Common myeloid progenitor, CD34-positive (primary cell): Measurements from ENCODE around the gene ZBTB40.

ENCODE experiments used
- CTCF ChIA-PET: fragments of 350-600 bp; sonication (Branson Sonifier 250); formaldehyde crosslinking; loops from one replicate; lab custom pipeline; 2021; ENCODE audit warnings: antibody characterized with exemption; lab: Charles Lee
- POLR2A ChIA-PET: fragments of 350-600 bp; sonication (Branson Sonifier 250); formaldehyde crosslinking; loops from one replicate; lab custom pipeline; 2021; ENCODE audit warnings: antibody characterized with exemption; lab: Charles Lee
- DNase-seq, 3 donors: peaks; one replicate each; pipeline versions ENCODE4 v3.0.0 to v3.0.0-alpha.2; 2013
- H3K27ac ChIP-seq, 2 experiments: 1 replicate in 1 of 2; 2 replicates in 1 of 2; pipeline ENCODE4 v1.7.0; 2013; ENCODE audit warnings: inconsistent platforms in 2 of 2, low read length in 2 of 2, mild to moderate bottlenecking in 2 of 2, low read depth in 1 of 2, moderate library complexity in 1 of 2; ENCODE audit not compliant: severe bottlenecking in 2 of 2, insufficient read depth in 1 of 2, poor library complexity in 1 of 2
- H3K27me3 ChIP-seq, 5 experiments: replicated peaks in 2 of 5; 1 replicate in 3 of 5; 2 replicates in 2 of 5; pipeline versions ENCODE4 v1.6.1 to v1.7.0; 2013; ENCODE audit warnings: low read length in 4 of 5, mild to moderate bottlenecking in 2 of 5, moderate library complexity in 2 of 5, inconsistent platforms in 1 of 5; ENCODE audit not compliant: insufficient read depth in 5 of 5, control insufficient read depth in 4 of 5
- H3K36me3 ChIP-seq, 4 experiments: 1 replicate in 2 of 4; 2 replicates in 2 of 4; pipeline versions ENCODE4 v1.6.1 to v1.7.0; 2013; ENCODE audit warnings: low read length in 3 of 4, control low read depth in 1 of 4, mild to moderate bottlenecking in 1 of 4; ENCODE audit not compliant: control insufficient read depth in 4 of 4, insufficient read depth in 4 of 4
- H3K4me1 ChIP-seq, 4 experiments: 1 replicate in 3 of 4; 2 replicates in 1 of 4; pipeline versions ENCODE4 v1.6.1 to v1.7.1; 2013; ENCODE audit warnings: low read length in 3 of 4, mild to moderate bottlenecking in 3 of 4, control low read depth in 1 of 4, inconsistent platforms in 1 of 4, moderate library complexity in 1 of 4; ENCODE audit not compliant: control insufficient read depth in 4 of 4, insufficient read depth in 4 of 4; ENCODE audit errors: control extremely low read depth in 1 of 4
- H3K4me3 ChIP-seq, 7 experiments: 1 replicate in 4 of 7; 2 replicates in 3 of 7; pipeline versions ENCODE4 v1.5.1 to v1.7.0; 2013; ENCODE audit warnings: mild to moderate bottlenecking in 7 of 7, low read length in 6 of 7, moderate library complexity in 6 of 7, inconsistent platforms in 2 of 7, low read depth in 2 of 7, control low read depth in 1 of 7; ENCODE audit not compliant: insufficient read depth in 4 of 7, control insufficient read depth in 1 of 7; ENCODE audit errors: extremely low read depth in 1 of 7
- H3K9me3 ChIP-seq, 5 experiments: 1 replicate in 4 of 5; 2 replicates in 1 of 5; pipeline versions ENCODE4 v1.6.1 to v1.7.1; 2013; ENCODE audit warnings: low read length in 4 of 5, mild to moderate bottlenecking in 2 of 5, inconsistent platforms in 1 of 5, low read depth in 1 of 5, moderate library complexity in 1 of 5; ENCODE audit not compliant: control insufficient read depth in 4 of 5, insufficient read depth in 2 of 5; ENCODE audit errors: control extremely low read depth in 1 of 5
- WGBS: methylation state at CpG from one replicate; pipeline ENCODE4 v1.1.5; 2013; ENCODE audit not compliant: insufficient coverage; 5-methylcytosine and 5-hydroxymethylcytosine counted together

The ZBTB40 gene

GRCh38 chr1:22410401-22410800, 41.2 kb upstream of the ZBTB40 start:
- Histone ChIP-seq H3K36me3 (no peaks in the 10 kb centered on the region), H3K4me1 (no peaks in the 10 kb centered on the region), H3K27ac (no peak overlapping the region), H3K9me3 (no peaks in the 10 kb centered on the region), H3K4me3 (no peak overlapping the region), H3K27me3 (peaks cover 0 to 50% (median 6%) of the 10 kb centered on the region in 5 experiments)
- no peak for DNase-seq
- ChIA-PET POLR2A (no interaction called here), CTCF (interaction anchor here (1.0 to 1.1 kb wide), 2 partner anchors 20 to 329 kb away, joined by 3 read pairs; no protein-coding TSS in a partner anchor)
- 100% methylated on average over 2 of the region's 3 CpGs for WGBS

GRCh38 chr1:22410928-22411495, 40.6 kb upstream of the ZBTB40 start:
- DNase-seq = no peak
- no peaks in the 10 kb centered on the region for H3K36me3 ChIP-seq
- POLR2A ChIA-PET = no interaction called here
- CTCF ChIA-PET = no interaction called here
- H3K4me3 ChIP-seq = no peak overlapping the region
- H3K4me1 ChIP-seq = no peaks in the 10 kb centered on the region
- H3K27me3 ChIP-seq = peaks cover 0 to 44% (median 6%) of the 10 kb centered on the region in 5 experiments
- no peak overlapping the region for H3K27ac ChIP-seq
- H3K9me3 ChIP-seq = no peaks in the 10 kb centered on the region
- 97% methylated on average over 7 of the region's 10 CpGs for WGBS

- Histone ChIP-seq H3K27me3 (peaks cover 0 to 41% (median 6%) of the 10 kb centered on the region in 5 experiments), H3K36me3 (no peaks in the 10 kb centered on the region), H3K9me3 (no peaks in the 10 kb centered on the region), H3K4me3 (no peak overlapping the region), H3K27ac (no peak overlapping the region), H3K4me1 (no peaks in the 10 kb centered on the region)
- CTCF ChIA-PET = no interaction called here
- DNase-seq = no peak
- WGBS = 92% methylated on average over 1 of the region's 1 CpG
- POLR2A ChIA-PET = no interaction called here
Measured at GRCh38 chr1:22411589-22411988, 40.1 kb upstream of the ZBTB40 start.

GRCh38 chr1:22412932-22413727, 38.5 kb upstream of the ZBTB40 start:
- Histone ChIP-seq H3K27ac (no peak overlapping the region), H3K27me3 (peaks cover 0 to 39% (median 9%) of the 10 kb centered on the region in 5 experiments), H3K9me3 (no peaks in the 10 kb centered on the region), H3K36me3 (no peaks in the 10 kb centered on the region), H3K4me3 (no peak overlapping the region), H3K4me1 (no peaks in the 10 kb centered on the region)
- DNase-seq = peak in 1 of 3 donors; percentile 17
- WGBS = 80% methylated on average over 6 of the region's 8 CpGs
- CTCF ChIA-PET = no interaction called here
- POLR2A ChIA-PET = no interaction called here

- Histone ChIP-seq H3K27ac (no peak overlapping the region), H3K36me3 (no peaks in the 10 kb centered on the region), H3K9me3 (no peaks in the 10 kb centered on the region), H3K27me3 (peaks cover 0 to 41% (median 8%) of the 10 kb centered on the region in 5 experiments), H3K4me1 (no peaks in the 10 kb centered on the region), H3K4me3 (no peak overlapping the region)
- no peak for DNase-seq
- WGBS = 0% methylated on average over 1 of the region's 1 CpG
- CTCF ChIA-PET = no interaction called here
- POLR2A ChIA-PET = interaction anchor here (0.6 kb wide), 1 partner anchor 360 kb away, joined by 3 read pairs; no protein-coding TSS in a partner anchor
Measured at GRCh38 chr1:22413799-22414198, 37.9 kb upstream of the ZBTB40 start.

- H3K27me3 ChIP-seq = peaks cover 0 to 44% (median 8%) of the 10 kb centered on the region in 5 experiments
- CTCF ChIA-PET = interaction anchor here (0.6 kb wide), 1 partner anchor 302 kb away, joined by 5 read pairs; no protein-coding TSS in a partner anchor
- no peak overlapping the region for H3K27ac ChIP-seq
- 87% methylated on average over 9 of the region's 11 CpGs for WGBS
- no peak overlapping the region for H3K4me3 ChIP-seq
- H3K4me1 ChIP-seq = no peaks in the 10 kb centered on the region
- H3K9me3 ChIP-seq = no peaks in the 10 kb centered on the region
- no peak for DNase-seq
- POLR2A ChIA-PET = interaction anchor here (0.6 kb wide), 1 partner anchor 361 kb away, joined by 3 read pairs; no protein-coding TSS in a partner anchor
- H3K36me3 ChIP-seq = no peaks in the 10 kb centered on the region
Measured at GRCh38 chr1:22414244-22414751, 37.4 kb upstream of the ZBTB40 start.

- Histone ChIP-seq H3K36me3 (no peaks in the 10 kb centered on the region), H3K9me3 (no peaks in the 10 kb centered on the region), H3K4me3 (no peak overlapping the region), H3K4me1 (peaks cover 0 to 4% (median 1%) of the 10 kb centered on the region in 4 experiments), H3K27ac (no peak overlapping the region), H3K27me3 (peaks cover 0 to 51% (median 8%) of the 10 kb centered on the region in 5 experiments)
- WGBS = 94% methylated on average over 6 of the region's 7 CpGs
- DNase-seq = no peak
- ChIA-PET POLR2A (no interaction called here), CTCF (interaction anchor here (1.3 to 2.7 kb wide), 5 partner anchors 10 to 310 kb away, joined by 3 to 17 read pairs (median 6); no protein-coding TSS in a partner anchor)
Measured at GRCh38 chr1:22415489-22415888, 36.2 kb upstream of the ZBTB40 start.
